ENCODE results near the gene KLK15. TPM values are rescaled to one million over a fixed set of nuclear protein-coding genes. Genes with fewer than 3 reads are reported as not detected.

Gene KLK15
- total RNA-seq, 4 donors from 2014 or later, result 1.3 to 3.8 TPM; not detected in 2

- TF ChIP-seq POLR2AphosphoS5 (IDR thresholded peaks at IDR 0.05) (no peak), POLR2A (IDR thresholded peaks at IDR 0.05) (no peak), EP300 (IDR thresholded peaks at IDR 0.05; ENCODE audit: low read depth) (no peak), CTCF (IDR thresholded peaks at IDR 0.05) (no peak)
- H3K27me3 ChIP-seq, result peaks cover 21% of the 10 kb centered on the region
- WGBS, 2 donors (ENCODE audit: low coverage in 1 of 2), result 69% methylated on average over 3 of the region's 3 CpGs; no CpG with 5 or more reads in 1 of the 2 donors
- intact Hi-C loops (cut with DNase I; ENCODE audit: low total_unique reads), result no loop called here
- H3K36me3 ChIP-seq, result no peaks in the 10 kb centered on the region
- H3K9me3 ChIP-seq, result no peaks in the 10 kb centered on the region
- in situ Hi-C loops (cut with MboI; ENCODE audit: low pct_ligation_motif_present in 1 of 4, low pct_unique_long_range_greater_than_20kb in 1 of 4, low sequenced_read_pairs in 3 of 4), result no loop called here
- DNase-seq, result no peak
- H3K27ac ChIP-seq, result no peak within 1 kb of the TSS
- no peak within 1 kb of the TSS for H3K4me3 ChIP-seq
- peaks cover 0 to 4% (median 0%) of the 10 kb centered on the region in 4 donors for H3K4me1 ChIP-seq
Observed at GRCh38 chr19:50873056-50873455, 39.7 kb upstream of the KLK15 start, which contains the start of gene KLK2. Gene KLK2, plus strand, starts transcription at chr19:50873439. Its CDS starts 35 bp downstream, at chr19:50873474.

DNA sequence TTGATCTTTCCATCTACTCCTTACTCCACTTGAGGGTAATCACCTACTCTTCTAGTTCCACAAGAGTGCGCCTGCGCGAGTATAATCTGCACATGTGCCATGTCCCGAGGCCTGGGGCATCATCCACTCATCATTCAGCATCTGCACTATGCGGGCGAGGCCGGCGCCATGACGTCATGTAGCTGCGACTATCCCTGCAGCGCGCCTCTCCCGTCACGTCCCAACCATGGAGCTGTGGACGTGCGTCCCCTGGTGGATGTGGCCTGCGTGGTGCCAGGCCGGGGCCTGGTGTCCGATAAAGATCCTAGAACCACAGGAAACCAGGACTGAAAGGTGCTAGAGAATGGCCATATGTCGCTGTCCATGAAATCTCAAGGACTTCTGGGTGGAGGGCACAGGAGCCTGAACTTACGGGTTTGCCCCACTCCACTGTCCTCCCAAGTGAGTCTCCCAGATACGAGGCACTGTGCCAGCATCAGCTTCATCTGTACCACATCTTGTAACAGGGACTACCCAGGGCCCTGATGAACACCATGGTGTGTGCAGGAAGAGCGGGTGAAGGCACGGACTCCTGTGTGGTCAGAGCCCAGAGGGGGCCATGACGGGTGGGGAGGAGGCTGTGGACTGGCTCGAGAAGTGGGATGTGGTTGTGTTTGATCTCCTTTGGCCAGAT lies 37.2 kb upstream of the KLK15 start:
- H3K9me3 ChIP-seq, result no peaks in the 10 kb centered on the region
- no peak overlapping the region for H3K27ac ChIP-seq
- 64 to 77% methylated on average over 3 to 24 of the region's 26 CpGs for WGBS, 2 donors (ENCODE audit: low coverage in 1 of 2)
- DNase-seq, result no peak
- intact Hi-C loops (cut with DNase I; ENCODE audit: low total_unique reads) (no loop called here), in situ Hi-C loops (cut with MboI; ENCODE audit: low pct_ligation_motif_present in 1 of 4, low pct_unique_long_range_greater_than_20kb in 1 of 4, low sequenced_read_pairs in 3 of 4) (no loop called here)
- H3K4me1 ChIP-seq, result no peaks in the 10 kb centered on the region
- H3K4me3 ChIP-seq, result no peak overlapping the region
- no peak for TF ChIP-seq POLR2AphosphoS5 (IDR thresholded peaks at IDR 0.05)
- no peak for TF ChIP-seq POLR2A (IDR thresholded peaks at IDR 0.05)
- TF ChIP-seq EP300 (IDR thresholded peaks at IDR 0.05; ENCODE audit: low read depth), result no peak
- no peaks in the 10 kb centered on the region for H3K36me3 ChIP-seq
- H3K27me3 ChIP-seq, result peaks cover 24% of the 10 kb centered on the region

DNA sequence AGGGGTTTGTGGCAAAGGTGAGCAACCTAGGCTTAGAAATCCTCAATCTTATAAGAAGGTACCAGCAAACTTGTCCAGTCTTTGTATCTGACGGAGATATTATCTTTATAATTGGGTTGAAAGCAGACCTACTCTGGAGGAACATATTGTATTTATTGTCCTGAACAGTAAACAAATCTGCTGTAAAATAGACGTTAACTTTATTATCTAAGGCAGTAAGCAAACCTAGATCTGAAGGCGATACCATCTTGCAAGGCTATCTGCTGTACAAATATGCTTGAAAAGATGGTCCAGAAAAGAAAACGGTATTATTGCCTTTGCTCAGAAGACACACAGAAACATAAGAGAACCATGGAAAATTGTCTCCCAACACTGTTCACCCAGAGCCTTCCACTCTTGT lies 36.1 kb upstream of the KLK15 start:
- intact Hi-C loops (cut with DNase I; ENCODE audit: low total_unique reads), result no loop called here
- H3K27me3 ChIP-seq, result peaks cover 24% of the 10 kb centered on the region
- no peak overlapping the region for H3K27ac ChIP-seq
- no peak overlapping the region for H3K4me3 ChIP-seq
- H3K4me1 ChIP-seq, result no peaks in the 10 kb centered on the region
- 45 to 65% methylated on average over 4 of the region's 4 CpGs for WGBS, 2 donors (ENCODE audit: low coverage in 1 of 2)
- no peak for TF ChIP-seq EP300 (IDR thresholded peaks at IDR 0.05; ENCODE audit: low read depth)
- no peak for TF ChIP-seq POLR2A (IDR thresholded peaks at IDR 0.05)
- no peak for TF ChIP-seq POLR2AphosphoS5 (IDR thresholded peaks at IDR 0.05)
- TF ChIP-seq CTCF (IDR thresholded peaks at IDR 0.05), result no peak
- no peaks in the 10 kb centered on the region for H3K36me3 ChIP-seq
- H3K9me3 ChIP-seq, result no peaks in the 10 kb centered on the region
- DNase-seq, result no peak
- in situ Hi-C loops (cut with MboI; ENCODE audit: low pct_ligation_motif_present in 1 of 4, low pct_unique_long_range_greater_than_20kb in 1 of 4, low sequenced_read_pairs in 3 of 4), result no loop called here

DNA sequence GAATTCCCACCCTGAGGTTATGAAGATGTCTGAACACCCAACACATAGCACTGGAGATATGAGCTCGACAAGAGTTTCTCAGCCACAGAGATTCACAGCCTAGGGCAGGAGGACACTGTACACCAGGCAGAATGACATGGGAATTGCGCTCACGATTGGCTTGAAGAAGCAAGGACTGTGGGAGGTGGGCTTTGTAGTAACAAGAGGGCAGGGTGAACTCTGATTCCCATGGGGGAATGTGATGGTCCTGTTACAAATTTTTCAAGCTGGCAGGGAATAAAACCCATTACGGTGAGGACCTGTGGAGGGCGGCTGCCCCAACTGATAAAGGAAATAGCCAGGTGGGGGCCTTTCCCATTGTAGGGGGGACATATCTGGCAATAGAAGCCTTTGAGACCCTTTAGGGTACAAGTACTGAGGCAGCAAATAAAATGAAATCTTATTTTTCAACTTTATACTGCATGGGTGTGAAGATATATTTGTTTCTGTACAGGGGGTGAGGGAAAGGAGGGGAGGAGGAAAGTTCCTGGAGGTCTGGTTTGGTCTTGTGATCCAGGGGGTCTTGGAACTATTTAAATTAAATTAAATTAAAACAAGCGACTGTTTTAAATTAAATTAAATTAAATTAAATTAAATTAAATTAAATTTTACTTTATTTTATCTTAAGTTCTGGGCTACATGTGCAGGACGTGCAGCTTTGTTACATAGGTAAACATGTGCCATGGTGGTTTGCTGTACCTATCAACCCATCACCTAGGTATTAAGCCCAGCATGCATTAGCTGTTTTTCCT lies 28.3 kb upstream of the KLK15 start:
- peaks cover 29% of the 10 kb centered on the region for H3K27me3 ChIP-seq
- no peaks in the 10 kb centered on the region for H3K9me3 ChIP-seq
- no peak overlapping the region for H3K4me3 ChIP-seq
- no peaks in the 10 kb centered on the region for H3K4me1 ChIP-seq
- 74 to 77% methylated on average over 6 to 7 of the region's 7 CpGs for WGBS, 2 donors (ENCODE audit: low coverage in 1 of 2)
- no peak overlapping the region for H3K27ac ChIP-seq
- no peak for DNase-seq
- TF ChIP-seq CTCF (IDR thresholded peaks at IDR 0.05), result no peak
- no peak for TF ChIP-seq EP300 (IDR thresholded peaks at IDR 0.05; ENCODE audit: low read depth)
- TF ChIP-seq POLR2AphosphoS5 (IDR thresholded peaks at IDR 0.05), result no peak
- no peak for TF ChIP-seq POLR2A (IDR thresholded peaks at IDR 0.05)
- H3K36me3 ChIP-seq, result no peaks in the 10 kb centered on the region
- intact Hi-C loops (cut with DNase I; ENCODE audit: low total_unique reads), result no loop called here
- in situ Hi-C loops (cut with MboI; ENCODE audit: low pct_ligation_motif_present in 1 of 4, low pct_unique_long_range_greater_than_20kb in 1 of 4, low sequenced_read_pairs in 3 of 4), result no loop called here

Measured in transverse colon (tissue), 4 donors.